ENCODE data around the gene ARHGAP8.

- TF ChIP-seq, protein P1, sequence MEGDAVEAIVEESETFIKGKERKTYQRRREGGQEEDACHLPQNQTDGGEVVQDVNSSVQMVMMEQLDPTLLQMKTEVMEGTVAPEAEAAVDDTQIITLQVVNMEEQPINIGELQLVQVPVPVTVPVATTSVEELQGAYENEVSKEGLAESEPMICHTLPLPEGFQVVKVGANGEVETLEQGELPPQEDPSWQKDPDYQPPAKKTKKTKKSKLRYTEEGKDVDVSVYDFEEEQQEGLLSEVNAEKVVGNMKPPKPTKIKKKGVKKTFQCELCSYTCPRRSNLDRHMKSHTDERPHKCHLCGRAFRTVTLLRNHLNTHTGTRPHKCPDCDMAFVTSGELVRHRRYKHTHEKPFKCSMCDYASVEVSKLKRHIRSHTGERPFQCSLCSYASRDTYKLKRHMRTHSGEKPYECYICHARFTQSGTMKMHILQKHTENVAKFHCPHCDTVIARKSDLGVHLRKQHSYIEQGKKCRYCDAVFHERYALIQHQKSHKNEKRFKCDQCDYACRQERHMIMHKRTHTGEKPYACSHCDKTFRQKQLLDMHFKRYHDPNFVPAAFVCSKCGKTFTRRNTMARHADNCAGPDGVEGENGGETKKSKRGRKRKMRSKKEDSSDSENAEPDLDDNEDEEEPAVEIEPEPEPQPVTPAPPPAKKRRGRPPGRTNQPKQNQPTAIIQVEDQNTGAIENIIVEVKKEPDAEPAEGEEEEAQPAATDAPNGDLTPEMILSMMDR (conservative IDR thresholded peaks at IDR 0.05 in 1 of 2, IDR thresholded peaks at IDR 0.05 in 1 of 2; ENCODE audit: low read depth in 1 of 2, low read length in 2 of 2): no peak
- TF ChIP-seq EZH2 (IDR thresholded peaks at IDR 0.05; ENCODE audit: low read length, missing control alignments): no peak
Measured at GRCh38 chr22:44823396-44823795, 71.0 kb downstream of the ARHGAP8 start.
